GM12891 (cell line): ENCODE results near the gene CTH.

Experiments used
- PAX5 ChIP-seq: IDR thresholded peaks from 2 replicates; pipeline ENCODE4 v1.6.1; 2011; ENCODE audit warnings: low read length, moderate library complexity, mild to moderate bottlenecking; ENCODE audit not compliant: insufficient read depth, severe bottlenecking
- POLR2A ChIP-seq: IDR thresholded peaks from 2 replicates; pipeline ENCODE4 v1.6.1; 2011; ENCODE audit warnings: low read depth, low read length, control low read depth
- POLR2AphosphoS5 ChIP-seq: IDR thresholded peaks from 2 replicates; pipeline ENCODE4 v1.6.1; 2011; ENCODE audit warnings: low read depth, low read length, control low read depth
- POU2F2 ChIP-seq: IDR thresholded peaks from 2 replicates; pipeline ENCODE4 v1.6.1; 2011; ENCODE audit warnings: low read depth, mild to moderate bottlenecking, control low read depth, low read length, moderate library complexity
- SPI1 ChIP-seq: IDR thresholded peaks from 2 replicates; pipeline ENCODE4 v1.6.1; 2011; ENCODE audit warnings: low read depth, low read length, control low read depth
- TAF1 ChIP-seq: IDR thresholded peaks from 2 replicates; pipeline ENCODE4 v1.6.1; 2011; ENCODE audit warnings: low read depth, low read length, control low read depth

- TF ChIP-seq TAF1: no peak
- TF ChIP-seq POLR2A: no peak
- TF ChIP-seq POLR2AphosphoS5: no peak
- no peak for TF ChIP-seq POU2F2
- TF ChIP-seq SPI1: no peak
- TF ChIP-seq PAX5: no peak
Observed at GRCh38 chr1:70449049-70449448, 38.0 kb downstream of the CTH start.
